OCI-M1 (cell line): ENCODE measurements around the gene MALT1.

Experiments used
- DNase-seq: peaks from one replicate; lab custom pipeline; 2025; lab: John Stamatoyannopoulos, UW

Gene MALT1

DNA sequence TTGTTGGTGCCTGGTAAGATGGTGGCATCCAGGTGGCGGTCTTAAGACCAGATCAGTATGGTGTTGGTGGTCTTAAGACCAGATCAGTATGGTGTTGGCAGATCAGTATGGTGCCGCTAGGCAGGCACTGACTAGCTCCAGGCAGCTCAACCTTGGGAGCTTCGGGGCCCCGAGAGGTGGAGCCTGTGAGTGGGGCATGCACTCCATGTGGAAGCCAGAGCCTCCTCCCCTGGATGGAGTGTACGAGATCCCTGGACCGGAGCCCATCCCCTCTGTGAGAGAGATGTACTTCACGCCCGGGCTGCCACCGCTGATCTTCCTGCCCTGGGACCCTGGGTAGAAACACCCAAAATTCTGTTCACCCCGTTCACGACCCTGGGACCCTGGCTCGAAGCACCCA lies 19.0 kb downstream of the MALT1 start:
- DNase-seq, result no peak

DNA sequence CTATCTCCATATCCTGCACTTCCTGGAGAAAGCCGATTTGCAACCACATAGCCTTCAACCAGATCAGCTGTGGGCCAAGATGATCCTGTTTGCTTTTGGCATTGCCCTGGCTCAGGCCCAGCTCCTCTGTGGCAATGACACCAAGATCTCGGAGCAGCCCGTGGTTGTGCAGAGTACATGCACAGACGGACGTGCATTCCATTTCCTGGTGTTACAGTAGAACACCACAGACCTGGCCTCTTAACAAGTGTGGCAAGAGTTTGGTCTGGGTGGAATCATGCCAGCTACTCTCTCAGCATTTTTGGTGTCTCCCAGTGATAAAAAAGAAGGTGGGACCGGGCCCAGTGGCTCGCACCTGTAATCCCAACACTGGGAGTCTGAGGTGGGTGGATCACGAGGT lies 20.0 kb downstream of the MALT1 start:
- no peak for DNase-seq

DNA sequence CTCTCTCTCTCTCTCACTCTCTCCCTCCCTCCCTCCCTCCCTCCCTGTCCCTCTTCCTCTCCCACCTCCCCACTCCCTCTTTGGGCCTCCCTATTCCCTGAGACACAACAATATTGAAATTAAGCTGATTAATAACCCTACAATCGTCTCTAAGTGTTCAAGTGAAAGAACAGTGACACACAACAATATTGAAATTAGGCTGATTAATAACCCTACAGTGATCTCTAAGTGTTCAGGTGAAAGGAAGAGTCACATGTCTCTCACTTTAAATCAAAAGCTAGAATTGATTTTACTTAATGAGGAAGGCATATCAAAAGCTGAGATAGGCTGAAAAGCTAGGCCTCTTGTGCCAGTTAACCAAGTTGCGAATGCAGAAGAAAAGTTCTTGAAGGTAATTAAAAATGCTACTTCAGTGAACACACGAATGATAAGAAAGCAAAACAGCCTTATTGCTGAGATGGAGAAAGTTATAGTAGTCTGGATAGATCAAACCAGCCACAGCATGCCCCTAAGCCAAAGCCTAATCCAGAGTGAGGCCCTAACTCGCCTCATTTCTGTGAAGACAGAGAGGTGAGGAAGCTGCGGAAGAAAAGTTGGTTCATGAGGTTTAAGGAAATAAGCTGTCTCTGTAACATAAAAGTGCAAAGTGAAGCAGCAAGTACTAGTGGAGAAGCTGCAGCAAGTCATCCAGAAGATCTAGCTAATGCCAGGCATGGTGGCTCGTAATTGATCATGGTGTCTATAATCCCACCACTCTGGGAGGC lies 21.3 kb downstream of the MALT1 start:
- DNase-seq, result no peak

GRCh38 chr18:58694221-58694620 lies 23.0 kb downstream of the MALT1 start:
- no peak for DNase-seq

- peak; percentile 90 for DNase-seq
These were observed 23.6 kb downstream of the MALT1 start for GRCh38 chr18:58694720-58695468.

- no peak for DNase-seq
These were observed 24.5 kb downstream of the MALT1 start for GRCh38 chr18:58695772-58696171.

- DNase-seq, result peak; percentile 71
These were observed 25.9 kb downstream of the MALT1 start for GRCh38 chr18:58697146-58697545.

DNA sequence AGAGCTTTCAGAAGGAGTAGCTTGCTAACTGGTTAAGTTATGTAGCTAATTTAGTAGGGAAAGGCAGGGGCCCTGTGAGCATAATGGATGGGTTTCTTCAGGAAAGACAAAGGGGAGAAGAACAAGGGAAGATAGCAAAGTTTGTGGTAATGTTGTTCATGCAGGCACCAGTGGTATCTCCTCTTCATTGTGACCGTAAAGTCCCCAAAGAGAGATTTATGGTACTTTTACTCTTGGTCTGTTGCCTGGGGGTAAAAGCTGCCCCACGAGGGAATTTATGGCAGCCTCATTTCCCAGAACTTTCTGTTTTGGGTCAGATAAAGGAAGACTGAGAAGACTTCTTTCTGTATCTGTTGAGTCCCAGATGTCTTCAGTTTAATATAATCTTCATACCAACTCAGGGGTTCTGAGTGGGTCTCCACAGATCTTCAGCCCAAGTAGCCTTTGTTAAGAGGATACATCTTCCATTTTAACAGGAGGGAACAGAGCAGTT lies 27.5 kb downstream of the MALT1 start:
- DNase-seq, result peak; percentile 88

GRCh38 chr18:58699551-58699950 lies 28.3 kb downstream of the MALT1 start:
- peak; percentile 26 for DNase-seq

- DNase-seq, result no peak
These were observed 28.9 kb downstream of the MALT1 start for GRCh38 chr18:58700209-58700608.

DNA sequence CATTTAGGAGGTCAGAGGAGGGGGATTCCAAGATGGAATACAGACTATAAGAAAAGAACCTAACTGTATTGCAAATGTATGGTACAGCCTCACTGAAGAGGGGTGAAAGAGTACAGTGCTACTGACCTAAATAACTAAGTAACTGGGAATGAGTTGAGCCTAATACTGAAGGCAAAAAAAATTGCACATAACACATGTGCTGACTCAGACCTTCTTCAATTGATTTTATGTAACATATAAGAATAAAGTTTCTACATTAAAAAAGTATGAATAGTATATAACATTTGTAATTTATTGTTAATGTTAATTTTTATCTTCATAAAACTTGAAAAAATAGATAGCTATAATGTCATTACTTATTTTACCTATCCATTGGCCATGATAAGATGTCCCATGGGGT lies 41.7 kb downstream of the MALT1 start:
- no peak for DNase-seq

GRCh38 chr18:58714259-58714658 lies 43.0 kb downstream of the MALT1 start:
- no peak for DNase-seq

GRCh38 chr18:58714821-58715220 lies 43.6 kb downstream of the MALT1 start:
- DNase-seq, result no peak

DNA sequence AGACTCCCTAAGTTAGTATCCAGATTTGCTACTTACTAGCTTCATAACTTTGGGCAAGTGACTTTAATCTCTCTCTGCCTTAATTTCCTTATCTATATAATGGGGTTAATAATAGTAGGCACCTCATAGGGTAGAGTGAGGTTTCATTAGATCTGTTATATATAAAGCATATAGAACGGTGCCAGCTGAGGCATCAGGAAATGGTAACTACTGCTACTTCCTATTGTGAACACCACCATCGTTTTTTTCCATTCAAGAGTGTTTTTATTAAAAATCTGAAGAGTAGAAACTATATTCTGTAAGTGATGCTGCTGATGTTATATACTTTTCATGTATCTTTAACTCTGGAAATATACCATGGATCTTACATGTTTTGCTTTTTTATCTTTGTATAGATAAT lies 44.3 kb downstream of the MALT1 start:
- DNase-seq, result no peak

DNA sequence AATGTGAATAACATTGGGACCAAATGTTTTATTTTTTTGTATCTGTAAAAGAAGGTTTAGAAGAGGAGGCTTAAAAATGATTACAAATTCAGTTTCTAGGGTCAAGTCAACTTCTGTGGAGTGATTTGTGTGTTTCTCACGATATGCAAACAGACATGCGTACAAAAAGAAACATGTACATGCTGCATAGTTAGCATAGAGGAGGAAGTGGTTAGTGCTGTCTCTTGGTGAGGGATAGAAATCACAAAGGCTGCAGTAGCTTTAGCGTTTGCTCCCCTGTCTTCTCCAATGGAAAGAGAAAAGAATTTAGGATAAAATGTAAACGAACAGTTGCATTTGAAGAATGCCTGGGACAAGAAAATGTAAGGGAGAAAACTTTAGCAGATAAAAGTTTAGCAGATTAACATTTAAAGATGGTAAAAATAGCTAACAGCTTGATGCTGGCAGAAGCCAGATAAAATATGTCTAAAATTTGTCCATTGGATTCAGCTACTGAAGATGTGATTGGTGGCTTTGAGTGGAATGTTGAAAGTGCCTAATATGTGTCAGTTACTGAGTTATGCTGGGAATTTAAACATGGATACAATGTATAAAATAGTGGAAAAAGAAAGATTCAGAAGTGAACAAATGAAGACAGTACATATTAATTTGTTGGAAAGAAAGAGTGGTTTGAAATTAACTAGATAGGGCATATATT lies 44.9 kb downstream of the MALT1 start:
- peak; percentile 68 for DNase-seq

- no peak for DNase-seq
These were observed 50.4 kb downstream of the MALT1 start for GRCh38 chr18:58721566-58722239.

DNA sequence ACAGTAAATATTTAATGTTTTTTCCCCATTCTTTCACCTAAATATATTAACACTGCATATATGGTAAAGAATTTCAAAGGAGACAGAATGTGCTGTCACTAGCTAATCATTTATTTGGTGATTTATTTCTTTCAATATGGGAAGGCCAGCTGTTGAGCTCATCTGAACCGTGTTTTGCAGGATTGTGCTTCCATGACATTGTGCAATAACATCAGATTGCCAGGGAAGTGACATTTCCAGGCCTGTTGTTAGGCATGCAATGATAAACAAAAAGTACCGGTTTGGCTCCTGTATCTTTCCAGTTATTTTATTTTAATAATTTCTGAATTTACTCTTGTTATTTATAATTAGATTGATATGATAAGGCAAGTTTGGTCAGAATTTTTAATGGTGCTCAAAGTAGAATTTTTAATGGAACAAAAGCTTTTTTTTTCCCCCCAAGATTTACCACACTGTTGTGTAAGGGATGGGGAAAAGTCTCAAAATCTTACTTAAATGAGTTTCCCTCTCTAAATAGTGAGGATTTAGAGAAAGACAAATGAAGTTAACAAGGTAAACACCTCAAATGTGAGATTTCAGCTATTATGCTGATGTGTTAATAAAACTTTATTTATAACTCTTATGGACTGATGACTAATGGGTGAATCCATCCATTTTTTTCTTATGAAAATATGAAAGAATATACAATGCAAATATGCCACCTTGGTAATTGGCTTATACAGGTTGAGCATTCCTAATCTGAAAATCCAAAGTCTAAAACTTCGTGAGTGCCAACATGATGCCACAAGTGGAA lies 52.7 kb downstream of the MALT1 start:
- DNase-seq, result no peak

DNA sequence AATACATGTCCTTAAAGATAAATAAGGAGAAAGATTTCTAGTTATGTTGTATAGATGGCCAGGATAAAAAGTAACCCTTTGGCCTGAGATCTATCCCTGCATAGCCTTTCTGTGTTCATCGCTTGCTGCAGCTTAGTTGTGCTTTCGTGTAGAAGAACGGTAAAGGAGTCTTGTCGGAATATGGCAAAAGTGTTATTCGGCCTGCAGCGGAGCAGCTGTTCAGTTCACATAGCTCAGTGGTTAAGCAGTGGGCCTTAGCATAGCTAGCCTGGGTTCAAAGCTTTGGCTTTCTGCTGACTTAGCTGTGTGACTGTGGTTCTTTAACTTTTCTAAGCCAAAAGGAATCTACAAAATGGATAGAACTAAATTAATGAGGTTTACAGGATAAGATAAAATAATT lies 55.4 kb downstream of the MALT1 start:
- no peak for DNase-seq

DNA sequence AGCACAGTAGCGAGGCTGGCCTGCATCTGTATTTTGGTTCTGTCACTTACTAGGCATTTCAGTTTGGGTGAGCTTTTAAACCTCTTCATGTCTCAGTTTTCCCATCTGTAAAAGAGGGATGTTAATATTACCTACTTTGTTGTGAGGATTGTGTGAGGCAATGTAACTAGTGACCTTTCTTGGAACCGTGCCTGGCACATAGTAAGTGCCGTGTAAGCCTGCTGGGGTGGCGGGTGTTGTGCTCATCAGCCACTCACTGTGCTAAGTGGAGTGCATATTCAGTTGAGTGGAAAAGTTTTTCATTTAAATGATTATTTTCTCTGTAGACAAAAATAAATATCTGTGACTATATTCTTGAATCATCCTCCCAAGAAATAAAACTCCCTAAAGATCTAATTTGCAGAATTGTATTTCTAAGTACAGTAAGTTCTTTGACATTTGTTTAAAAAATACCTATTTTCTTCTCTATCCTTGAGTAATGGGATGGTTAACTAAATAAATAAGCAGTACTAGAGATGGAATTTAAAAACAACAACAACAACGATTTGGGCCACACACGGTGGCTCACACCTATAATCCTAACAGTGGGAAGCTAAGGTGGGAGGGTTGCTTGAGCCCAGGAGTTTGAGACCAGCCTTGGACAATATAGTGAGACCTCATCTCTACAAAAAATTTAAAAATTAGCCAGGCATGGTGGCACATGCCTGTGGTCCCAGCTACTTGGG lies 56.7 kb downstream of the MALT1 start:
- no peak for DNase-seq

DNA sequence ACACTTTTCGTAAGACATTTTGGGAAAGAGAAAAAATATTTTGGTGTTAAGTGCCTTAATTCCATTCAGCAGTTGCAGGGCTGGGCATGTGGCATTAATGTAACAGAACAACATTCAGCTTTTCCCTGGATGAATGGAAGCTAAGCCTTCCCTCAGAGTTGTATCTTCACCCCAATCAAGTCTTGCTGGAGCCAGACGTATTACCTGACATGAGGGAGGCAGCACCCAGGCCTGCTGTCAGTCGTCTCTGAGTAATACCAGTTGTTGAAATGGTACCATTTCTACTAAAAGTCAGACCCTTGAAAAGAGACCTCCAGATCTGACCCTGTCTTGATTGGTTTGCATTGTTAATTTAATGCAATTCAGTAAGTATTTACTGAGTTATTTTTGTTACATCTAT lies 57.5 kb downstream of the MALT1 start:
- no peak for DNase-seq

- no peak for DNase-seq
These were observed 59.4 kb downstream of the MALT1 start for GRCh38 chr18:58730618-58731017.
